ENCODE measurements around the gene APP.
"Not testable (repeated sequence)": the region's sequence is repeated elsewhere in the genome, so short reads cannot be mapped to it uniquely, and the experiment has no call there.

The APP gene

DNA sequence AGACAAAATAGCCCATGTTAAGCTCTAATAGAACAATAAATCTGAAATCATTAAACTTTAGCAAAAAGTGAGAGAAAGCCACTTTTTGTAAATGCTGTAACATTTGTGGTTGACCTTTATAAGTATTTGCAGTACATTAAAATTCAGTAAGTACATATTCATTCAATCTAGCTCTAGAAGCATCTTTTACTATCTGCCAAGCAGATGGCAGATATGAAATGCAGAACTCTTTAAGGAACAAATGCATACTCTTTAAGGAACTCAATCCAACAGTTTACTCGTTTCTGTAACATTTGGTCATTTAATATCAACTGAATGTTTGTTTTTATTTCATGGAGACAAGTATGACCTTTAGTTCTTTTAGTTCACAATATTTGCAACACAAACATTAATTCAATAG lies 150.1 kb downstream of the APP start:
- Histone ChIP-seq H3K4me3 (IDR thresholded peaks at IDR 0.05; ENCODE audit: insufficient read depth, low read depth, low read length) (no peak overlapping the region), H3K9ac (no peak overlapping the region), H2AFZ (ENCODE audit: low read depth) (no peak overlapping the region), H3K4me2 (no peak overlapping the region), H3K27me3 (ENCODE audit: insufficient read depth, low read depth) (no peaks in the 10 kb centered on the region), H3K36me3 (ENCODE audit: insufficient read depth) (no peaks in the 10 kb centered on the region), H3K27ac (no peak overlapping the region), H3K4me1 (ENCODE audit: low read depth, poor library complexity, severe bottlenecking) (peaks cover 32% of the 10 kb centered on the region), H3K79me2 (ENCODE audit: insufficient read depth, low read depth) (no peaks in the 10 kb centered on the region; the same call in 1 of the 2 replicates), H4K20me1 (ENCODE audit: insufficient read depth) (no peaks in the 10 kb centered on the region; the same call in none of the 2 replicates)
- no peak for TF ChIP-seq CTCF (conservative IDR thresholded peaks at IDR 0.05; ENCODE audit: low read depth, low read length)

GRCh38 chr21:26020081-26020480 lies 150.5 kb downstream of the APP start:
- no peak overlapping the region for H3K4me2 ChIP-seq
- no peak overlapping the region for H3K4me3 ChIP-seq (IDR thresholded peaks at IDR 0.05; ENCODE audit: insufficient read depth, low read depth, low read length)
- H3K79me2 ChIP-seq (ENCODE audit: insufficient read depth, low read depth), result no peaks in the 10 kb centered on the region; the same call in 1 of the 2 replicates
- TF ChIP-seq CTCF (conservative IDR thresholded peaks at IDR 0.05; ENCODE audit: low read depth, low read length), result no peak
- no peak overlapping the region for H2AFZ ChIP-seq (ENCODE audit: low read depth)
- H3K27ac ChIP-seq, result no peak overlapping the region
- H3K36me3 ChIP-seq (ENCODE audit: insufficient read depth), result no peaks in the 10 kb centered on the region
- no peak overlapping the region for H3K9ac ChIP-seq
- H3K4me1 ChIP-seq (ENCODE audit: low read depth, poor library complexity, severe bottlenecking), result peaks cover 28% of the 10 kb centered on the region
- no peaks in the 10 kb centered on the region; the same call in none of the 2 replicates for H4K20me1 ChIP-seq (ENCODE audit: insufficient read depth)
- H3K27me3 ChIP-seq (ENCODE audit: insufficient read depth, low read depth), result no peaks in the 10 kb centered on the region

- H3K27ac ChIP-seq, result no peak overlapping the region
- H3K79me2 ChIP-seq (ENCODE audit: insufficient read depth, low read depth), result no peaks in the 10 kb centered on the region; the same call in 1 of the 2 replicates
- no peaks in the 10 kb centered on the region for H3K27me3 ChIP-seq (ENCODE audit: insufficient read depth, low read depth)
- H2AFZ ChIP-seq (ENCODE audit: low read depth), result no peak overlapping the region
- no peak overlapping the region for H3K4me2 ChIP-seq
- H3K4me1 ChIP-seq (ENCODE audit: low read depth, poor library complexity, severe bottlenecking), result peaks cover 20% of the 10 kb centered on the region
- TF ChIP-seq CTCF (conservative IDR thresholded peaks at IDR 0.05; ENCODE audit: low read depth, low read length), result no peak
- no peak overlapping the region for H3K9ac ChIP-seq
- H3K36me3 ChIP-seq (ENCODE audit: insufficient read depth), result no peaks in the 10 kb centered on the region
- no peaks in the 10 kb centered on the region; the same call in none of the 2 replicates for H4K20me1 ChIP-seq (ENCODE audit: insufficient read depth)
- no peak overlapping the region for H3K4me3 ChIP-seq (IDR thresholded peaks at IDR 0.05; ENCODE audit: insufficient read depth, low read depth, low read length)
Measured at GRCh38 chr21:26019236-26019635, 151.3 kb downstream of the APP start.

GRCh38 chr21:26013970-26014369 lies 156.6 kb downstream of the APP start:
- no peak overlapping the region for H3K9ac ChIP-seq
- no peak overlapping the region for H2AFZ ChIP-seq (ENCODE audit: low read depth)
- no peaks in the 10 kb centered on the region for H3K27me3 ChIP-seq (ENCODE audit: insufficient read depth, low read depth)
- H3K79me2 ChIP-seq (ENCODE audit: insufficient read depth, low read depth), result no peaks in the 10 kb centered on the region
- no peak for TF ChIP-seq CTCF (conservative IDR thresholded peaks at IDR 0.05; ENCODE audit: low read depth, low read length)
- no peak overlapping the region for H3K27ac ChIP-seq
- H3K4me3 ChIP-seq (IDR thresholded peaks at IDR 0.05; ENCODE audit: insufficient read depth, low read depth, low read length), result no peak overlapping the region
- no peaks in the 10 kb centered on the region for H4K20me1 ChIP-seq (ENCODE audit: insufficient read depth)
- no peaks in the 10 kb centered on the region for H3K4me1 ChIP-seq (ENCODE audit: low read depth, poor library complexity, severe bottlenecking)
- no peaks in the 10 kb centered on the region for H3K36me3 ChIP-seq (ENCODE audit: insufficient read depth)
- no peak overlapping the region for H3K4me2 ChIP-seq

DNA sequence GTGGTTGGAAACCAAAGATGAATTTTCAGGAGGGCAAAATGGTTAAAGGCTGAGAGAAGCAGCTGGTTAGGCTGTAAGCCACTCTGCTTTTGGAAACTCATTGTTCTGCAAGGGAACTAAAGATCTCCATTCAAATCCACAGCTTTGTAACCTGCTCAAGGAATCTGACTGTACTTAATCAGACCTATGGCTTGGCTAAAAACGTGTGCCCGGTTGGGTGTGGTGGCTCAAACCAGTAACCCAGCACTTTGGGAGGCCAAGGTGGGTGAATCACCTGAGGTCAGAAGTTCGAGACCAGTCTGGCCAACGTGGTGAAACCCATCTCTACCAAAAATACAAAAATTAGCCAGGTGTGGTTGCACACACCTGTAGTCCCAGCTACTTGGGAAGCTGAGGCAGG lies 158.1 kb downstream of the APP start:
- not testable (repeated sequence) for H3K36me3 ChIP-seq (ENCODE audit: insufficient read depth); H2AFZ ChIP-seq (ENCODE audit: low read depth); H3K4me3 ChIP-seq (IDR thresholded peaks at IDR 0.05; ENCODE audit: insufficient read depth, low read depth, low read length); H4K20me1 ChIP-seq (ENCODE audit: insufficient read depth); H3K9ac ChIP-seq; H3K79me2 ChIP-seq (ENCODE audit: insufficient read depth, low read depth); H3K4me2 ChIP-seq; H3K27me3 ChIP-seq (ENCODE audit: insufficient read depth, low read depth); H3K27ac ChIP-seq; H3K4me1 ChIP-seq (ENCODE audit: low read depth, poor library complexity, severe bottlenecking)
